Measurements from ENCODE around the gene ZEB1.

DNA sequence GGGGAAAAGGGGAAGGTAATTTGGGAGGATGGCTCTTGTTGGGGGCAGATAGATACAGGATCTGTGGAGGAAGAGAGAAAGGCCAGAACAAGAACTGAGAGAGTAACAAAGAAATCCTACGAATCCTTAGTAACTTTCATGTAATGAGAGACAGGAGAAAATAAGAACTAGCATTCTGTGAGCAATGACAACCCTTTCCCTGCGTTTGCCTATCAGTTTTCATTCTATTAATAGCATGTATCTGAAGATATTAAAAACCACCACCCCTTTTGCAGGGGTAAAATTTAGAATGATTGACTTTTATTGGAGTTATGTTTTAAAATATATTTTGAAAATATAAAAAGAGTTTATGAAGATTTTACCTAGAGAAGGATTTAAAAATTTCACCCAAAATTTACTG is 132.8 kb downstream of the ZEB1 start:
- TF ChIP-seq, protein P1, sequence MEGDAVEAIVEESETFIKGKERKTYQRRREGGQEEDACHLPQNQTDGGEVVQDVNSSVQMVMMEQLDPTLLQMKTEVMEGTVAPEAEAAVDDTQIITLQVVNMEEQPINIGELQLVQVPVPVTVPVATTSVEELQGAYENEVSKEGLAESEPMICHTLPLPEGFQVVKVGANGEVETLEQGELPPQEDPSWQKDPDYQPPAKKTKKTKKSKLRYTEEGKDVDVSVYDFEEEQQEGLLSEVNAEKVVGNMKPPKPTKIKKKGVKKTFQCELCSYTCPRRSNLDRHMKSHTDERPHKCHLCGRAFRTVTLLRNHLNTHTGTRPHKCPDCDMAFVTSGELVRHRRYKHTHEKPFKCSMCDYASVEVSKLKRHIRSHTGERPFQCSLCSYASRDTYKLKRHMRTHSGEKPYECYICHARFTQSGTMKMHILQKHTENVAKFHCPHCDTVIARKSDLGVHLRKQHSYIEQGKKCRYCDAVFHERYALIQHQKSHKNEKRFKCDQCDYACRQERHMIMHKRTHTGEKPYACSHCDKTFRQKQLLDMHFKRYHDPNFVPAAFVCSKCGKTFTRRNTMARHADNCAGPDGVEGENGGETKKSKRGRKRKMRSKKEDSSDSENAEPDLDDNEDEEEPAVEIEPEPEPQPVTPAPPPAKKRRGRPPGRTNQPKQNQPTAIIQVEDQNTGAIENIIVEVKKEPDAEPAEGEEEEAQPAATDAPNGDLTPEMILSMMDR (conservative IDR thresholded peaks at IDR 0.05), result no peak
- no peak for TF ChIP-seq EZH2 (IDR thresholded peaks at IDR 0.05; ENCODE audit: low read depth)

Measured in PC-9 (cell line).